MV-4-11 (cell line): Measurements from ENCODE around the gene ACOX2.
A peak's percentile ranks its signal among the peaks of the same experiment; 100 is the strongest.

Source experiments
- DNase-seq: peaks from one replicate; lab custom pipeline; 2025; lab: John Stamatoyannopoulos, UW

The ACOX2 gene

GRCh38 chr3:58507356-58508078, 29.5 kb downstream of the ACOX2 start:
- DNase-seq = no peak

DNA sequence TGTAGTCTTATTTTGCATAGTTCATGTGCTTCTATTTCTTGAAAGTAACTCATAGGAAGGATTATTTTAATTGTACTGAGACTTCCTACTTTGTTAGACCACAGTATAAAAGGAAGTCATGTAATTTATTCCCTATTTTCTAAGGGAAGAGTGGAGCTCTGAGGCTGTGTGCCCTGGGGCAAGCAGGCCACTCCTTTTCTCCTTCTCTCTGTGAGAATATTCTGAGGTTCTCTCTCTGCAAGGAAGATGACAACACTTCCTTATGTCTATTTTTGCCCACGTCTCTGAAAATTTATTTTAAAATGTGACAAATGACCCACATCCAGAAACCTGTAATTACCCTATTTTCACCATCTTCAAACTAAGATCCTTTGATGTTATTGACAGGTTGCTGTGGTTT, 34.1 kb downstream of the ACOX2 start:
- DNase-seq = no peak

GRCh38 chr3:58497097-58497496, 39.9 kb downstream of the ACOX2 start:
- no peak for DNase-seq

- DNase-seq = no peak
Measured at GRCh38 chr3:58496206-58496857, 40.7 kb downstream of the ACOX2 start.

GRCh38 chr3:58495101-58495500, 41.9 kb downstream of the ACOX2 start:
- DNase-seq = no peak

- no peak for DNase-seq
Measured at GRCh38 chr3:58494107-58494506, 42.9 kb downstream of the ACOX2 start.

- no peak for DNase-seq
Measured at GRCh38 chr3:58492494-58492905, 44.5 kb downstream of the ACOX2 start.

DNA sequence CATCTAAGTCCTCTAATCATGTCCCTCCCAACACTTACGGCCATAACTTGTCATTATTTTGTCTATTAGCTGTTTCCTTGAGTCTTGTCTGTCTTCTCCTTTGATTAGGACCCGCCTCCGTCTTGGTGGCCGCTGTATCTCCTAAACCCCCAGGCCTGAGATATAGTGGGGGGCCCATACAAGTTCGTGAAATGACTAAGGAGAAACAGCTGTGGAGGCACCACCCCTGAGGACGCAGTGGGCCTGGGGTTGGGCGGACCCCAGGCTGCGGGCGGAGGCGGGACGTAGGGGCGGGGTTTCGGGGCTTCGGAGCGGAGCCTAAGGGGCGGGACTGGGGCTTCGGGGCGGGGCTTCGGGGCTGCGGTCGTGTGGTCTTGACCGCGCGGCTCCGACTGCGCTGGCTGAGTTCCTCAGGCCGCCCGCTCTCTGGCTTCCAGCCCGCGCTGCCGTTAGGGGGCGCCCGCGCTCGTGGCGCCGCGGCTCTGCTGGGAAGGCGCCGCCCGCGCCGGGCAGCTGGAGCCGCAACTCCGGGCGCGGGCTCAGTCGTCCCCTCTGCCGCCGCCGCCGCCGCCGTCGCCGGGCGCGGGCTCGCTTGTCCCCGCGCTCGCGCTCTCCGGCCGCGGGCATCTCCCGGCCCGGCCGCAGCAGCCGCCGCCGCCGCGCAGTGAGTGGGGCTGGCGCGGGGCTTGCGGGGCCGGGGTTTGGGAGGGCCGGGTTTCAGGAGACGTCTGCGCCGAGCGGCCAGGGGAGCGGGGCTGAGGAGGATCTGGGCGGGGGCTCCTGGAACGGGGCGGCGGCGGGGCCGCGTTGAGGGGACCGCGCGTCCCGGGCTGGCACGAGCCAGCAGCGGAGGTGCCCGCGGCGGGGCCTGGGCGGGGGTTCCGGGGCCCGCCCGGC, 45.2 kb downstream of the ACOX2 start, which contains the start of gene KCTD6:
Gene KCTD6, plus strand, starts transcription at position 591 of the 897 bp plus-strand sequence. CDS start 6,660 bp downstream, outside the sequence.
- peak; percentile 83 for DNase-seq

DNA sequence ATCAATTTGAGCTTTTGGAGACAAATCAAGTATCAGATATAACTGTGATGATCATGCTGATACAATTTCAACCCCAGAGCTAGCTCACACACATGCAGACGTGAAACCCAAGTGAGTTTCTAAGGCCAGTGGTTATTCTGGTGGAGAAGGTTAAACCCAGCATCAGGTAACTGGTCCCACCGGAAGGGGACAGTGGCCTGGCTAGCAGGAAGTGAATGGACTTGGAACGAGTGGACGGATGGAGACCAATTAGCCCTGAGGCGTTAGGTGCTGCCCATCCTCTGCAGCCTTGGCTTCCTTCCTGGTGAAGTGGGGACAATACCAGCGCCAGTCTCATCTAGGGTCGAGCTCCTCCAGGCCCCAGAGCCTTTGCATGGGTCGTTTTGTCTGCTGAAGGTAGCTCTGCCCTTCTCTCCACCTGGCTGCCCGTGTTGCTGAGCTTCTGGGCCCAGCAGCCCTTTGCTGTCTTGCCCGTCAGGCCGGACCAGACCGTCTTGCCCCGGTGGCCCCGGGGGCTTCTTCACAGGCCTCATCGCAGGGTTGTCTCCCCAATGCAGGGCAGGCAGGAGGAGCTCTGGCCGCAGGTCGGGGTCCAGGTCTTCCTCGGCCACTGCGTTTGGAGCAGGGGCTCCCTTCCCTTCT, 46.0 kb downstream of the ACOX2 start:
- no peak for DNase-seq

DNA sequence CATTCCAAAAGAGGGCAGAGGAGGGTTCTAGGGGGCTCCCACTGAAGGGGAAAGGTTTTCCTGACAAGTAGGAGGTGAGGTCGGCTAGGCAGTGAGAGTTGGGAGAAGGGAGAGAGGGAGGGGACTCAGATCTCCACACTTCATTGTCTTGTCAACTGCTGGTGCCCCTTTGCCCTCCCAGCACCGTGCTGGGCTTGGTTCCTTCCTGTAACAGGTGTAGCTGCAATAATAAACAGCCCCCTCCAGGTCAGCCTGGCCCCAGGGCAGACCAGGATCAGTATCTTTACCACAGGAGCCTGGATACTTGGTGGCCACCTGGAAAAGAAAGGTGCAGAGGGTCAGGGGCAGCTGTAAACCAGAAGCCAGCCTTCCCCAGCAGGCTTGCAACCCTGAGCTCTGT, 48.0 kb downstream of the ACOX2 start:
- no peak for DNase-seq

DNA sequence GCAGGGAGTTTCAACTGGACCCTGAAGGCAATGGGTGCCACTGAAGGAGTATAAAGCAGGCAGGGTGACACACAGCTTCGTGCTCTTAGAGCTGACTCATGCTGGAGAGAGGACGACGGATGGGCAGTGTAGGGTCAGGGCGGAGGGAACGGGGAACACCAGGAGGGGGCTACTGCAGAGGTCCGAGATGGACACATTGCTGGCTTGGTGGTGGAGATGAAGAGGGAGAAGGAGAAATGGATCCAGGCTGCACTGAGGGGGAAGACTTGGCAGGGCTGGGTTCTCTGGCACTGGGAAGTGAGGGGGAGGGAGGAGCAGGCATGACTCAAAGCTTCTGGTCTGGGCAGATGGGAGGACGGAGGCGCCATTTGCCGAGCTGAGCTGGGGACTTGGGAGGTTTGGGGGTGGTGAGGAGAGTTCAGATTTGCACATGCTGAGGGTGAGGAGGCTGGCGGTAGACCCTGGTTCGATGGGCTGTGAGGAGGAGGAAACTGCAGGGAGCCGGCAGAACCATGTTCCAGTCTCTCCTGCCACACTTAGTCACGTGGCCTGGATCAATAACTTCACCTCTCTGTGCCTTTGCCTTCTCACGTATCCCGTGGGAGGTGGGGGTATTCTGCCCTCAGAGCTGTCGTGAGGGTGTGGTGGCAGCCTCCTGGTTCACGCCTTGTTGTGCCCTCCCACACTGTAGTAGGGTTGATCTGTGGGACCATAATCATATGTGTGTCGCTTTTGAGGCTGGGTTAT, 49.7 kb downstream of the ACOX2 start:
- peak; percentile 47 for DNase-seq

- peak; percentile 18 for DNase-seq
Measured at GRCh38 chr3:58485801-58486435, 51.1 kb downstream of the ACOX2 start.

DNA sequence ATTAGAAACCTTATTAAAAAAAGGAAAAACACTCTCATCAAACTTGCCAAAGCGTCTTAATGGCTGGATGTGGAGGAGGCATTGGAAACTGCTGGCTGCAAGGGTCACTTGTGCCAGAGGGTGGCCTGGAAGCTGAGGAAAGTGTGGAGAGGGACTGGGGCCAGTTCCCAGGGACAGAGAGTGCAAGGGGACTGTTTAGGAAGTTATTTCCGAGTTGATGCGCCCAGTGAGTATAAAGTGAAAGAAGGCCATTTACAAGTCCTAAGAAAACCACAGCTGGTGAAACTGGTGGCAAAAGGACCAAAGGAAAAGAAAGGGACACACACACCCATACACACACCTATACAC, 52.3 kb downstream of the ACOX2 start:
- no peak for DNase-seq

DNA sequence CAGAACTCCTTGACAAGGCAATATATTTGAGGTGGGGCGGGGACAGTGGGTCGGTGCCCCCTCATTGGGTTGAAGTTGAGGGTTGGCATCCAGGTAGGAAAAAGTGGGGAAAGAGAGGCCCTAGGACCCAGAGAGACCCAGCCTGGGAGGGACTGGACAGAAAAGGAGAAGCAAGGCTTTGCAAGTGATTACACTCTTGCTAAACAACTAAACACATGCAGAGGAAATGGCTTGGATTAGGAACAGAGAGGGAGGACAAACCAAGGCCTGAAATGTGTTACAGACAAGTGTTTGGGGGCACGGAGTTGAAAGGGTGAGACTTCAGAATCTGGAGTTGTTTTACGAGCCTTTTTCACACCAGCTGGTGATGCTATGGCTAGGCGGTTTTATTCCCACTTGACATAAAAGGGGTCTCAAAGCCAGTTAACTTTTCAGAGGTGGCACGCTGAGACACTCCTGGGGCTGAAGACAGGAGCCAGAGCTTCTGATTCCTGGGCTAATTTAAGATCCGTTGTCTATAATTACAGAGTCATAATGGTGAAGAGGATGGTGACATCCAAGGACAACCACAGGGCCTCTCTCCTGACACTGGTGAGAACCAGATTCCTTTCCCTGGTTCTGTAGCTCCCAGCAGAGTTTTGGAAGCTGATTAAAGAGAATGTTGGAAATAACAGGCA, 52.8 kb downstream of the ACOX2 start:
- peak; percentile 89 for DNase-seq

- DNase-seq = peak; percentile 49
Measured at GRCh38 chr3:58482917-58483636, 53.9 kb downstream of the ACOX2 start.

DNA sequence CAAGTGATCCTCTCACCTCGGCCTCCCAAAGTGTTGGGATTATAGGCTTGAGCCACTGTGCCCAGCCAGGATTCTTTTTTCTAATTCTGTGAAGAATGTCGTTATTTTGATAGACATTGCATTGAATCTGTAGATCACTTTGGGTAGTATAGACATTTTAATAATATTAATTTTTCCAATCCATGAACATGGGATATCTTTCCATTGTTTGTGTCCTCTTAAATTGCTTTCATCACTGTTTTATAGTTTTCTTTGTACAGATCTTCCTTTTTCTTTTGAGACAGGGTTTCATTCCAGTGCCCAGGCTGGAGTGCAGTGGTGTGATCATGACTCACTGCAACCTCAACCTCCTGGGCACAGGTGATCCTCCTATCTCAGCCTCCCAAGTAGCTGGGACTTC, 56.7 kb downstream of the ACOX2 start:
- DNase-seq = no peak

DNA sequence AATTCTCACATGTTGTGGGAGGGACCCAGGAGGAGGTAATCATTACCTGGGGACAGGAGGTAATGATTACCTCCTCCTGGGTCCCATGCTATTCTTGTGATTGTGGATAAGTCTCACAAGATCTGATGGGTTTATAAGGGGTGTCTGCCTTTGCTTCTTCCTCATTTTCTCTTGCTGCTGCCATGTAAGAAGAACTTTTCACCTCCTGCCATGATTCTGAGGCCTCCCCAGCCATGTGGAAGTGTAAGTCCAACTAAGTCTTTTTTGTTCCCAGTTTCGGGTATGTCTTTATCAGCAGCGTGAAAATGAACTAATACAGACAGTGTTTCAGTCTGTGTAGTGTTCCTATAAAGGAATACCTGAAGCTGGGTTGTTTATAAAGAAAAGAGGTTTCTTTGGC, 58.2 kb downstream of the ACOX2 start:
- peak; percentile 77 for DNase-seq

DNA sequence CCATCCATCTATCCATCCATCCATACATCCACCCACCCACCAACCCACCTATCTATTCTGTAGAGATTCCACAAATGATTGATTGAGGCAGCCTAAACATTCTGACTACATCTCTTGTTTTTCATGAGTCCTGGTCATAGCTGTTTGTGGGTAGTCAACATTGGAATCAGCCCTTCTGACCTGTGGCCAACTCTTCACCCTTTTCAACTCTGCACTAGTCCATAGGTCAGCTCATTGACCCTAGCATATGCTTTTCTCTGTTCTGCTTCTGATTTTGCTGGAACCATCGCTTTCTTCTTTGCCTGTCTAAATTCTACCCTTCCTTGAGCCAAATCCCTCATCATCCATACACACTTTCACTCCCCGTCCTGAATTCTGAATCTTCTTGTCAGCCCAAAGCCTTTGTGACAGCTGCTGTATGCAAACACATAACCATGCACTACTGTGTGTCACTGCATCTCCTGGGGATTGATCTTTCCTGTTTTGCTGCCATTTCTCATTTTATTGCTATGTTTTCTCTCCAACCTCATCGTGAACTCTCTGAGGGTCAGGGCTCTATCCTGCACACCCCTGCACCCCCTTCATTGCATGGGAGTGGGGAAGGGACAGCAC, 61.9 kb downstream of the ACOX2 start:
- no peak for DNase-seq

GRCh38 chr3:58474348-58474911, 62.6 kb downstream of the ACOX2 start:
- DNase-seq = peak; percentile 96
